ENCODE results near the gene UBALD2. TPM values are rescaled to one million over a fixed set of nuclear protein-coding genes. Genes with fewer than 3 reads are reported as not detected.

The UBALD2 gene
- total and polyA plus RNA-seq, 2 of the 13 experiments (the other 11 are each of a cell fraction or from before 2014, with no cell fraction given) = 3.3 to 89.7 TPM

DNA sequence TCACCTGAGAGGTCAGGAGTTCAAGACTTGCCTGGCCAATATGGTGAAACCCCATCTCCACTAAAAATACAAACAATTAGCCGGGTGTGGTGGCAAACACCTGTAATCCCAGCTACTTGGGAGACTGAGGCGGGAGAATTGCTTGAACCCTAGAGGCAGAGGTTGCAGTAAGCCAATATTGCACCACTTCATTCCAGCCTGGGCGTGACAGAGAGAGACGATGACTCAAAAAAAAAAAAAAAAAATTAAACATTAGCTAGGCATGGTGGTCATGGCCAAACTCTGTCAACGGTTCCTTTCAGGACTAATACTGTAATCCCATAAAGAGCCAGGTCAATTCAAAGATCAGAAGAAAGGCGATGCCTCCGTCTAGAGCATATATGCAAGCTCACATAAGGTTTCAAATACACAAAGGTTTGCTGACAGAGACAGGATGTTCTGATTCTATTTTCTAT, 27.3 kb upstream of the UBALD2 start (continued):
- TF ChIP-seq POLR2G (IDR thresholded peaks at IDR 0.05; ENCODE audit: low read depth, low read length) (no peak), KMT2A (CRISPR knock-in tag; IDR thresholded peaks at IDR 0.05) (no peak), ZNF143 (CRISPR knock-in tag; IDR thresholded peaks at IDR 0.05) (no peak), NBN (conservative IDR thresholded peaks at IDR 0.05) (no peak), NPAS2 (CRISPR knock-in tag; IDR thresholded peaks at IDR 0.05; ENCODE audit: borderline replicate concordance) (no peak), ZBTB7B (CRISPR knock-in tag; IDR thresholded peaks at IDR 0.05) (no peak), ZBTB3 (CRISPR knock-in tag; IDR thresholded peaks at IDR 0.05; ENCODE audit: borderline replicate concordance, low read depth) (no peak), TRIM24 (CRISPR knock-in tag; IDR thresholded peaks at IDR 0.05) (no peak), ELF1 (CRISPR knock-in tag; IDR thresholded peaks at IDR 0.05) (no peak), ZNF607 (CRISPR knock-in tag; IDR thresholded peaks at IDR 0.05; ENCODE audit: borderline replicate concordance) (no peak), ZNF572 (CRISPR knock-in tag; IDR thresholded peaks at IDR 0.05) (no peak), AGO2 (optimal IDR thresholded peaks at IDR 0.05; ENCODE audit: low read depth, low read length) (no peak), KDM5B (CRISPR knock-in tag; IDR thresholded peaks at IDR 0.05; ENCODE audit: borderline replicate concordance) (no peak), IRX3 (CRISPR knock-in tag; IDR thresholded peaks at IDR 0.05; ENCODE audit: borderline replicate concordance, low read depth) (no peak), ZNF772 (CRISPR knock-in tag; IDR thresholded peaks at IDR 0.05) (no peak), MZF1 (CRISPR knock-in tag; IDR thresholded peaks at IDR 0.05; ENCODE audit: borderline replicate concordance) (no peak), SIN3A (IDR thresholded peaks at IDR 0.05; ENCODE audit: borderline replicate concordance, low read depth, low read length) (no peak), ZFAT (CRISPR knock-in tag; conservative IDR thresholded peaks at IDR 0.05) (no peak), ZNF10 (CRISPR knock-in tag; IDR thresholded peaks at IDR 0.05; ENCODE audit: borderline replicate concordance, low read depth) (no peak), ZNF451 (CRISPR knock-in tag; IDR thresholded peaks at IDR 0.05) (no peak), KLF16 (CRISPR knock-in tag; IDR thresholded peaks at IDR 0.05) (peak in 1 of 2 experiments; percentile 71; a peak in 1 of 4 replicates), FOXK2 (IDR thresholded peaks at IDR 0.05) (0 out of 2 replicates have a peak, but pooled peaks have one; percentile 7), POLR2AphosphoS2 (IDR thresholded peaks at IDR 0.05; ENCODE audit: low read depth, low read length) (no peak), ATF1 (CRISPR knock-in tag; IDR thresholded peaks at IDR 0.05) (peak; percentile 45; the same call in 1 of the 2 replicates), EEA1 (CRISPR knock-in tag; IDR thresholded peaks at IDR 0.05; ENCODE audit: borderline replicate concordance) (no peak)
- TF ChIP-seq, protein P1, sequence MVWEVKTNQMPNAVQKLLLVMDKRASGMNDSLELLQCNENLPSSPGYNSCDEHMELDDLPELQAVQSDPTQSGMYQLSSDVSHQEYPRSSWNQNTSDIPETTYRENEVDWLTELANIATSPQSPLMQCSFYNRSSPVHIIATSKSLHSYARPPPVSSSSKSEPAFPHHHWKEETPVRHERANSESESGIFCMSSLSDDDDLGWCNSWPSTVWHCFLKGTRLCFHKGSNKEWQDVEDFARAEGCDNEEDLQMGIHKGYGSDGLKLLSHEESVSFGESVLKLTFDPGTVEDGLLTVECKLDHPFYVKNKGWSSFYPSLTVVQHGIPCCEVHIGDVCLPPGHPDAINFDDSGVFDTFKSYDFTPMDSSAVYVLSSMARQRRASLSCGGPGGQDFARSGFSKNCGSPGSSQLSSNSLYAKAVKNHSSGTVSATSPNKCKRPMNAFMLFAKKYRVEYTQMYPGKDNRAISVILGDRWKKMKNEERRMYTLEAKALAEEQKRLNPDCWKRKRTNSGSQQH (CRISPR knock-in tag; IDR thresholded peaks at IDR 0.05; ENCODE audit: low read depth) = no peak; the same call in 1 of the 2 replicates
- TF ChIP-seq, protein P2, sequence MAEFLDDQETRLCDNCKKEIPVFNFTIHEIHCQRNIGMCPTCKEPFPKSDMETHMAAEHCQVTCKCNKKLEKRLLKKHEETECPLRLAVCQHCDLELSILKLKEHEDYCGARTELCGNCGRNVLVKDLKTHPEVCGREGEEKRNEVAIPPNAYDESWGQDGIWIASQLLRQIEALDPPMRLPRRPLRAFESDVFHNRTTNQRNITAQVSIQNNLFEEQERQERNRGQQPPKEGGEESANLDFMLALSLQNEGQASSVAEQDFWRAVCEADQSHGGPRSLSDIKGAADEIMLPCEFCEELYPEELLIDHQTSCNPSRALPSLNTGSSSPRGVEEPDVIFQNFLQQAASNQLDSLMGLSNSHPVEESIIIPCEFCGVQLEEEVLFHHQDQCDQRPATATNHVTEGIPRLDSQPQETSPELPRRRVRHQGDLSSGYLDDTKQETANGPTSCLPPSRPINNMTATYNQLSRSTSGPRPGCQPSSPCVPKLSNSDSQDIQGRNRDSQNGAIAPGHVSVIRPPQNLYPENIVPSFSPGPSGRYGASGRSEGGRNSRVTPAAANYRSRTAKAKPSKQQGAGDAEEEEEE (CRISPR knock-in tag; IDR thresholded peaks at IDR 0.05; ENCODE audit: borderline replicate concordance) = no peak
- TF ChIP-seq, protein P3, sequence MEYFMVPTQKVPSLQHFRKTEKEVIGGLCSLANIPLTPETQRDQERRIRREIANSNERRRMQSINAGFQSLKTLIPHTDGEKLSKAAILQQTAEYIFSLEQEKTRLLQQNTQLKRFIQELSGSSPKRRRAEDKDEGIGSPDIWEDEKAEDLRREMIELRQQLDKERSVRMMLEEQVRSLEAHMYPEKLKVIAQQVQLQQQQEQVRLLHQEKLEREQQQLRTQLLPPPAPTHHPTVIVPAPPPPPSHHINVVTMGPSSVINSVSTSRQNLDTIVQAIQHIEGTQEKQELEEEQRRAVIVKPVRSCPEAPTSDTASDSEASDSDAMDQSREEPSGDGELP (IDR thresholded peaks at IDR 0.05; ENCODE audit: borderline replicate concordance, low read depth) = peak; percentile 17; the same call in 1 of the 2 replicates
- TF ChIP-seq, protein P4, sequence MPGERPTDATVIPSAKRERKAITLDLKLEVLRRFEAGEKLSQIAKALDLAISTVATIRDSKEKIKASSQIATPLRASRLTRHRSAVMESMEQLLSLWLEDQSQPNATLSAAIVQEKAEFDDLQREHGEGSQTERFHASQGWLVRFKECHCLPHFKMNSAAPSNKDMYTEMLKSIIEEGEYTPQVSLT (CRISPR knock-in tag; IDR thresholded peaks at IDR 0.05; ENCODE audit: borderline replicate concordance, low read depth) = no peak

Measured in HepG2 (cell line).